Hematopoietic multipotent progenitor cell treated with erythropoietin and hydrocortisone succinate and interleukin-3 and kit ligand, for 17 days (in vitro differentiated cells): Measurements from ENCODE around the gene CDKN2A.

ENCODE experiments used
- DNase-seq: peaks from one replicate; pipeline ENCODE4 v3.0.0-alpha.2; 2015; ENCODE audit warnings: low spot score

Gene CDKN2A

GRCh38 chr9:21993893-21994555 lies at the start of gene CDKN2A:
CDKN2A (minus strand) TSS chr9:21994392.
- DNase-seq: peak; percentile 58

DNA sequence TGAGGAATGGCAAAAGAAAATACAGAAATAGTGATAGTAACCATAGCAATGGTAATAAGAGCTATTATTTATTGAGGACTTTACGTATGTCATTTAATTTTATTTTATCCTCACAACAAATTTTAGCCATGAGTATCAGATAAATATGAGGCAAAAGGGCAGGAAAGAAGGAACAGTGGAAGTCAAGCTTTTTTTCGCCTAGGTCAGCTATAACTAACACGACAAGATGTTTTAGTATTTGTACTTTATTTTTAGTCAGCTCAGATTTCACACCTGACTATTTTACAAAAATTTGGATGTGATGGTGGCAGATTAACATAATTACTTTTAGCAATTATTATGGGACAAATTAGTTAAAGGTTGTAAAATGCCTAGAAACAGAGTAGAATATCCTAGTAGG lies 49.7 kb upstream of the CDKN2A start:
- no peak for DNase-seq

- no peak for DNase-seq
These were observed 47.6 kb upstream of the CDKN2A start for GRCh38 chr9:22041775-22042174.

DNA sequence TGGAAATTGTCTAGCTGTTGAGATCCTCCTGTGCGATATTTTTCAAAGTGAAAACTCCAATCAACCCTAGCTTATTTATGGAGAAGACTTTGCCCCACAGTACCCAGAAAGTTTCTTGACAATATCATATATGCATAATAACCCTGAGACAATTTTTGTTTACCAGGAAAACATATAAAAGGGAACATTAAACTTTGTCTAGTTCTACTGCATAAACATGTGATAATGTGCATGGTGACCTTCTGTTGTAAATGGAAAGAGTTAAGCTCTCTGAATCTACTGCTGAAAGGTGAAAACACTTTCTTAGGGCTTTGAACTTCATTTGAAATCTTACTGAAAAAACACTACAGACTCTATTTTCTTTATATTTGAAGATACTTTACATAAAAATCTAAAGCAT lies 47.2 kb upstream of the CDKN2A start:
- DNase-seq: no peak

GRCh38 chr9:22040760-22041159 lies 46.6 kb upstream of the CDKN2A start:
- DNase-seq: no peak

- no peak for DNase-seq
These were observed 45.1 kb upstream of the CDKN2A start for GRCh38 chr9:22039258-22039657.

- DNase-seq: peak; percentile 6
These were observed 43.9 kb upstream of the CDKN2A start for GRCh38 chr9:22037954-22038690.

DNA sequence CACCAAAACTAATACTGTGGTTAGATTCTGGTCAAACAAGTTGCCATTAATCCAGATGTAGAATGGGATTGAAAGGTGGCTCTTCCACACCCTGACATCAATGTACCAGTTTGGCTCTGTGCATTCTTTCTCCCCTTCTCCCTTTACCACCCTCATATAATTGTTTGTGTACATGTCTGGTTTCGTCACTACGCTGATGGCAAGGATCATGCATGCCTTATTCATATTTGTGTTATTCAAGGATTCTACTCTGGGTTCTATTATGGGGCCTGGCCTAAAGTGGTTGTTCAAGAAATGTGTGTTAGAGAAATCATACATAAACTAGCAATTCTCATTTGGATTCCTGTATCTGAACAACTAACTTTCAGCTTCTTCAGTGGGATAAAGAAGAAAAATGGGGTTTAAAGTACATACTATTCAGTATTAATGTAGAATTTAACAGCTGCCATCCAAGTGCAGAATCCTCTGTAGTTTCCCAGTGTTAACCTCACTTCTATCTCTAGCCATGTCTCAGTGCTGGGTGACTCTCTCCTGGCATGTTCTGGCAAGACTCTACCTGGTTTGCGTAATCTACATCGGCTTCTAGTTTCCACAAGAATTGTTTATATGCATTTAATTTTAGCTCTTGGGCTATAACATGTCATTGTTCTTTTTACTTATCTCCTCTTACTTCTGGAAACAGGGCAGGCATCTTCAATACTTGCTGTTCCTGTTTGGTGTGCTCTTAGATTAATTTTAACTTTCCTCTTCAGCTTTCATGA lies 42.9 kb upstream of the CDKN2A start:
- DNase-seq: no peak

- DNase-seq: no peak
These were observed 41.4 kb upstream of the CDKN2A start for GRCh38 chr9:22035591-22036011.

DNA sequence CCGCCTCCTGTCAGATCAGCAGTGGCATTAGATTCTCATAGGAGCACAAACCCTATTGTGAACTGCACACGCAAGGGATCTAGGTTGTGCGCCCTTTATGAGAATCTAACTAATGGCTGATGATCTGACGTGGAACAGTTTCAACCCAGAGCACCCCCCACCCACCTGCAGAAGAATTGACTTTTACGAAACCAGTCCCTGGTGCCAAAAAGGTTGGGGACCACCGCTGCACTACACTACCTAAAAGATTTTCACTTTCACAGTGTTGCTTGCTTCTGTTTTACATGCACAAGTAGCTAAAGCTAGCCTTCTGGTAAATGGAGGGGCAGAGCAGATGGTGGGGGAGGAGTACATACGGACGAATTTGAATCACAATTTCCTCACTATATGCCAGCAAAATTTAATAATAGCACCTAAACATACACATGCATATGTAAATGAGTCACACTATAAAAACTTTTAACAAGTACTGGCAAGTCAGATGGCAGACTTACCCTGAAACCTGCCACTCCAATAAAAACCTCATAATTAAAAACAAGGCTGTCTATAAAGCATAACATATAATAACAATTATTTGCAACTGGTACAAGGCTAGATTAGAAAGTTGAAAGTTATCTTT lies 38.9 kb upstream of the CDKN2A start:
- no peak for DNase-seq

DNA sequence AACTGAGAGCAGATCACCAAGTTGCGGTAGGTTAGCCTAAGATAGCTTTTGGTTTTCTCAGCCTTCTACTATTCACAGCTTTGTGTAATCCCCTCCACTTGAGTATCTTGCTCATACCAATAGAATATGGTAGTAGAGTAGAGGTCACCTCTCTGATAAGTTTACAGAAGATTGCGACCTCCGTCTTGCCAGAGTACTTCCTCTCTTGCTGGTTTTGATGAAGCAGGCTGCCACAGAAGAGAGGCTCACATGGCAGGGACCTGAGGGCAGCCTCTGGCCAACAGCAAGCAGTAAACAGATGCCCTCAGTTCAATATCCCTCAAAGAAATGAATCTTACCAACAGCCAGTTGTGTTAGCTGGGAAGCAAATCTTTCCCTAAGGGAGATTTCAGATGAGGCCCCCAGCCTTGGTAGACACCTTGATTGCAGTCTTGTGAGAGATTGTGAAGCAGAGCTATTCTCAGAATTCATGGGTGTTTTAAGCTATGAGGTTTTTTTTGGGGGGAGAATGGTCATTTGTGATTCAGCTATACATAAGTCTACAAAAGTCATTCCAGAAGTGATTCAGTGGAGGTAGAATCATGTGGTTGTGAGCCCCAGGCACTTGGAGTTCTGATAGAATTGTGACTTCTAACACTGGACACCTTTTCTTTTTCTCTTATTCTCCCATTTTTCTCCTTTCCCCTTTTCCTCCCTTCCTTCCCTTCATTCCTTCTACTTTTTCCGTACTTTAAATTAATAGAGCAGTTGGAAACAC lies 37.6 kb upstream of the CDKN2A start:
- no peak for DNase-seq

DNA sequence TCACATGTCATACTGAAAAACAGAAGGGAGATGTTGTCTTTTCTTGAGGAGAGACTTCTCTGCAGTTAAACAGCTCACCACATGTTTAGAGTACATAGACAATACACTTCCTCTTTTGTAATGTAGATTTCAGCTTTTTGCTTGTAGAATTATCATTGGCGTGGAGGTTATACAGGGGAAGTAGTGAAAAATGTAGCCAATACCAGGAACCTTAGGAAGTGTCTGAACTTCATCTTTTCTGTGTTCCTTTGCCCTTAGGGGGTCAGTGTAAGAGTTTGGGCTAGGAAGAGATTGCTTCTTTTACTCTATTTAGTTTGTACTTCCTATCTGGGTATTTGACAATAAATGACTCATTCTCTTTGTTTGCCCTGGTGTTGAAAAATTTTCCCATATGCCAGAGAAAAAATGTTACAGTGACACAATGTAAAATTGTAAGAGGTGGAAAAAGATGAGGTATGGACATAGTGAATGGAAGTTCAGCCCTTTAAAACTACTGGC lies 36.0 kb upstream of the CDKN2A start:
- no peak for DNase-seq

DNA sequence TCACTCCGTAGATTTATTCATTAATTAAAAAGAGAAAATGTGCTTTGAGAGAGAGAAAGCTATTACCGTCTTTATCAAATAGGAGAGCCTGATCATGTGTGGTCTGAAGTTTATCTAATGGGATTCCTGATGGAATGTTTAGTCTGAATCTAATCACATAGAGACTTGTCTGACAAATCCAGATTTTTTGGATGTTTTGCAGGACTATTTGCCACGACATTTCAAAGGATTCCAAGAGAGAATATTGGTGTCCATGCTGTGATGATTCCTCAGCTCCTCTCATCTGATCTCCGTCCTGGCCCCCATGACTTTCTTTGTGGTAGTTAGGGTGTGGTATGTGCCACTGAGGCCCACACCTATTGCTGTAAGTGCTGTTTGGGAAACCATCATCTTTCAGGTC lies 35.0 kb upstream of the CDKN2A start:
- no peak for DNase-seq

- DNase-seq: no peak
These were observed 34.2 kb upstream of the CDKN2A start for GRCh38 chr9:22028394-22028793.

- no peak for DNase-seq
These were observed 32.5 kb upstream of the CDKN2A start for GRCh38 chr9:22026696-22027095.

GRCh38 chr9:22022396-22022795 lies 28.2 kb upstream of the CDKN2A start:
- no peak for DNase-seq

GRCh38 chr9:22010866-22011625 lies 16.9 kb upstream of the CDKN2A start:
- peak; percentile 26 for DNase-seq

DNA sequence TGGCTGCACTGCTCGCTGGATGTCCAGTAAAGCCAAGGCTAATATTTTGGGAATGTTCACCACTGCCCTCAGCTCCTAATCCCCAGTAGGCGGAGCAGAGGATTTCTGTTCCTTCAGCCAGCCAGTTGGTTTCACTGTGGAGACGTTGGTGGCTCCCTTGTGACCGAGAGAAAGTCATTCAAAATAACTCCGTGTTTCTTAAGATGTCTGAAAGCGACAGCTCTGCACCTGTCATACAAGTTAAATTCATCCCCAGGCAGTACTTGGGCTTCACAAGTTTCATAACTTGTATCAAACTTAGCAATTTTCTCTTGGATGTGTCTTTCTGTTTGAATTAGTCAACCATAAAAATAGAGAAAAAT lies 15.3 kb upstream of the CDKN2A start:
- DNase-seq: no peak

DNA sequence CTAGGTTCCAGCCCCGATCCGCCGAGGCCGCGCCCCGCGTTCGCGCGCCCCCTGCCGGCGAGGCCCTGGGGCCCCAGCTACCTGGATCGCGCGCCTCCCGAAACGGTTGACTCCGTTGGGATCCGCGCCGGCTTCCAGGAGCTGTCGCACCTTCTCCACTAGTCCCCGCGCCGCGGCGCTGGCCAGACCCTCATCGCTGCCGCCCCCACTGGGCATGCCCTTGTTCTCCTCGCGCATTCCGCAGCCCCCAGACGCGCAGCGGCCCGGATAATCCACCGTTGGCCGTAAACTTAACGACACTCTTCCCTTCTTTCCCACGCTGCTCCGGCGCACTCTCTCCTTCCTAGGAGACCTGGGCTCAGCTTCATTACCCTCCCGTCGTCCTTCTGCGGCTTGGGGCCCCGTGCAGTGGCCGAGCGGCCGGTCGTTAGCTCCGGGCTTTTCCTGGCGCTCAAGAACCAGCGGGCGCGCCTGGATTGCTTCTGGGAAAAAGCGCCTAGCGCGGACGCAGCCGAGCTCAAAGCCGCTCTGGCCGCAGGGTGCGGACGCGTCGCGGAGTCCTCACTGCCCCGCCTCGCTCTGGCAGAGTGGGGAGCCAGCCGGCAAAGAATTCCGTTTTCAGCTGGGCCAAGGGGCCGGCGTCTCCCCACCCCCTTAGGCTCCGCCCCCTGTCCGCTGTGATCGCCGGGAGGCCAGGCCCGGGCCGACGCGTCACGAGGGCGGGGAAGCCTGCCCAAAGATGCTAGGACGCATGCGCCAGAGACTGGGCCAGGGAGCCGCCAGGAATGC lies 14.7 kb upstream of the CDKN2A start, which contains the start of gene CDKN2B:
CDKN2B (minus strand) TSS at position 589 of the 789 bp plus-strand sequence; CDS start at position 237, 352 bp downstream.
- DNase-seq: peak; percentile 91

DNA sequence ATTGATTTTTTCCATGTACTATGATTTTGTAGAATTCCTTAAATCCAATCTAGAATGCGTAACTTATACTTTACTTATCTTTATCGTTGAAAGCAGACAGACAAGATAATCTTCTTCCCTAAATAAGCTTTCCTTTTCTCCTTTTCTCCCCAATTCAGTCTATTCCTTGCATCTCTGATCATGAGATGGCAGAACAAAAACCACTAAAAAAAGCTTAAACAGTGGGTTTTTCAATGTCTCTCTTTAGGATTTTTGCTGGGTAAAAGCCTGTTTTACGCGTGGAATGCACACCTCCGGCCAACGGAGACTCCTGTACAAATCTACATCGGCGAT lies 14.2 kb upstream of the CDKN2A start:
- DNase-seq: no peak
